GM12891 (cell line): ENCODE data around the gene SLC1A5.

Experiments
- POLR2A ChIP-seq: IDR thresholded peaks from 2 replicates; pipeline ENCODE4 v1.6.1; 2011; ENCODE audit warnings: low read depth, low read length, control low read depth
- POLR2AphosphoS5 ChIP-seq: IDR thresholded peaks from 2 replicates; pipeline ENCODE4 v1.6.1; 2011; ENCODE audit warnings: low read depth, low read length, control low read depth
- POU2F2 ChIP-seq: IDR thresholded peaks from 2 replicates; pipeline ENCODE4 v1.6.1; 2011; ENCODE audit warnings: low read depth, mild to moderate bottlenecking, control low read depth, low read length, moderate library complexity
- TAF1 ChIP-seq: IDR thresholded peaks from 2 replicates; pipeline ENCODE4 v1.6.1; 2011; ENCODE audit warnings: low read depth, low read length, control low read depth

- no peak for TF ChIP-seq POLR2A
- TF ChIP-seq POLR2AphosphoS5, result no peak
- no peak for TF ChIP-seq POU2F2
- no peak for TF ChIP-seq TAF1
Measured at GRCh38 chr19:46755853-46756543, 32.4 kb downstream of the SLC1A5 start.
